Activated effector memory CD4-positive, alpha-beta T cell treated with Interleukin-2 at 50 U/mL for 16 hours (primary cell): ENCODE results near the gene BANK1.

ENCODE experiments used
- DNase-seq: peaks from one replicate; pipeline ENCODE4 v3.0.0-alpha.2; 2020

The BANK1 gene

GRCh38 chr4:102042871-102043802, 252.6 kb downstream of the BANK1 start:
- no peak for DNase-seq

- no peak for DNase-seq
Observed at GRCh38 chr4:102047616-102048015, 257.1 kb downstream of the BANK1 start.

GRCh38 chr4:102055805-102056204, 265.3 kb downstream of the BANK1 start:
- DNase-seq: no peak

GRCh38 chr4:102057122-102057521, 266.6 kb downstream of the BANK1 start:
- no peak for DNase-seq

- DNase-seq: no peak
Observed at GRCh38 chr4:102061133-102061532, 270.6 kb downstream of the BANK1 start.

- no peak for DNase-seq
Observed at GRCh38 chr4:102064747-102065442, 274.4 kb downstream of the BANK1 start.

GRCh38 chr4:102076622-102077021, 286.1 kb downstream of the BANK1 start:
- DNase-seq: no peak

- DNase-seq: no peak
Observed at GRCh38 chr4:102080184-102080583, 289.7 kb downstream of the BANK1 start.

- no peak for DNase-seq
Observed at GRCh38 chr4:102089850-102090621, 299.5 kb downstream of the BANK1 start.

- no peak for DNase-seq
Observed at GRCh38 chr4:102091656-102092055, 301.1 kb downstream of the BANK1 start.

GRCh38 chr4:102094481-102094880, 304.0 kb downstream of the BANK1 start:
- DNase-seq: no peak

GRCh38 chr4:102103368-102103767, 312.8 kb downstream of the BANK1 start:
- no peak for DNase-seq

- DNase-seq: no peak
Observed at GRCh38 chr4:102104278-102104677, 313.7 kb downstream of the BANK1 start.

GRCh38 chr4:102105983-102106382, 315.5 kb downstream of the BANK1 start:
- no peak for DNase-seq

- DNase-seq: no peak
Observed at GRCh38 chr4:102114118-102114630, 323.6 kb downstream of the BANK1 start.

GRCh38 chr4:102116121-102116520, 325.6 kb downstream of the BANK1 start:
- DNase-seq: no peak

- DNase-seq: no peak
Observed at GRCh38 chr4:102120846-102121245, 330.3 kb downstream of the BANK1 start.
